H54 (cell line): ENCODE results near the gene YJU2.

Experiments used
- DNase-seq: peaks from one replicate; pipeline ENCODE4 v3.0.0; 2011; ENCODE audit warnings: low spot score, mixed read lengths; ENCODE audit not compliant: insufficient read length
- FAIRE-seq: peaks from 3 replicates; lab custom pipeline; 2011; peaks lifted over from hg19 to GRCh38; lab: Jason Lieb, UNC
- POLR2A ChIP-seq: IDR thresholded peaks from 2 replicates; pipeline ENCODE4 v1.6.1; 2011; ENCODE audit warnings: low read depth, mild to moderate bottlenecking, low read length

YJU2 gene

DNA sequence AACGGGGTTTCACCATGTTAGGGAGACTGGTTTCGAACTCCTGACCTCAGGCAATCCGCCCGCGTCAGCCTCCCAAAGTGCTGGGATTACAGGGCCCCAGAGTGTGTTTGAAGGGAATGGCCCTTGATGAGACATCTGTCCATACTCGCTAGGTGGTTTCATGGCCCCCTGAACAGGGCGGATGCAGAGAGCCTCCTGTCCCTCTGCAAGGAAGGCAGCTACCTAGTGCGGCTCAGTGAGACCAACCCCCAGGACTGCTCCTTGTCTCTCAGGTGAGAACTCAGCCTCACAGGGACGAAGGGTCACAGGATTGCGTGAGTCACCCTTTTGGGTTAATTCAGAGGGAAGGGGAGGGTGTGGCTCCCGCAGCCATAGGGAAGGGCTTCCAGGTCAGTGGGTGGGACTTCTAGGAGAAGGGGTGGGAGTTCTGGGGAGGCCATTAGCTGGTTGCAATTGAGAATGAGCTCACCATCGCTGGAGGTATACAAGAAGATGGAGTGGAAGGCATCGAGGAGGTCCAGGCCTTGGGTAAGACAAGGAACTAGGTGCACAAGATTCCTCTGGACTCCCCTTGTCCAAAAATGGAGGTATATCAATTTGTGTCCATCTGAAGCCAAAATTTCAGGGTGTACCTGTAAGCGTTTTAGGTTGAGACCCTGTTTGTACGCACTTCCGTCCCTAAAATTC is 41.4 kb downstream of the YJU2 start:
- FAIRE-seq (no peak), DNase-seq (peak; percentile 61)

DNA sequence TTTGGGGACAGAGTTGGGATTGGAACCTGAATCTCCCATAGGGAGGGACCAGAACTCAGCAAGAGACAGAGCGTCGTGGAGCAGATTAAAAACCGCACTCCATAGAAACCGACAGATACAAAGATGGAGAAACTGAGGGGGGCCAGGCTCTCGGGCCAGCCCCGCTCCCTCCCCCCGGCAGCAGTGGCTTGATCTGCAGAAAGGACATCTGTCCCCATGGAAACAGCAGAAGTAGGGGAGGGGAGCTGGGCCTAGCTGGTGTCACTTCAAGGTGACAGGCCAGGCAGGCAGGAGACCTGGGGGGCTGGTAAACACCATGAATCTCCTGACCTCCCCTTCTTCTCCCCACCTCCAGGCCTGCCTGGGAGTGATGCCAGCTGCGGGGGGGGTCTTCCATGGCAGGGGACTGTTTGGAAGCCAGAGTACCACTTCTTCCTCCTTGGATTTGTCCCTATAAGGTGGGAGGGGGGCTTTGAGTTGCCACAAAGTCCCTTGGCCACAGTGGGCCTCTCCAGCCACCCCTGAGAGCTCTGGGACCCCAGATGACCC is 44.4 kb downstream of the YJU2 start:
- DNase-seq (no peak), FAIRE-seq (no peak)
- TF ChIP-seq POLR2A: no peak

More for the DNA sequence above, 41.4 kb downstream of the YJU2 start:
- TF ChIP-seq POLR2A: no peak

- no peak for TF ChIP-seq POLR2A
- FAIRE-seq: no peak
- no peak for DNase-seq
Measured at GRCh38 chr19:4292515-4292914, 45.6 kb downstream of the YJU2 start.

DNA sequence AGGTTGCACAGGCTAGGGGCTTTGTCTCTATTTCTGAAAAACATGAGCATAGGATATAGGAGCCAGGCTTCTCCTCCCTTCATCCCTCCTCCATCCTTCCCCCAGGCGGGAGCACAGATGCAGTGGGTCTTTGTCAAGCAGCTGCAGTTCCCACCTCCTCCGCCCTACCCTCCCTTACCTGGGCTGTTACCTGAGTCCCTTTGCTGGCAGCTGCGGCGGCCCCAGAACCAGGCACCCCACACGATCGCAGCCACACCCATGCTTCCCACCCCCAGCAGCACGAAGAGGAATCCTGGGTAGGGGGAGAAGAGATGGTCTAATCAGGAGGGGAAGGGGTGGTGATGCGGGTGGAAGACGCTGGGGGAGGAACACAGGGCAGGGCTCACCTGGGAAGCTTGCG is 47.5 kb downstream of the YJU2 start:
- TF ChIP-seq POLR2A: no peak
- DNase-seq (no peak), FAIRE-seq (no peak)

- no peak for FAIRE-seq
- no peak for DNase-seq
- no peak for TF ChIP-seq POLR2A
Measured at GRCh38 chr19:4295972-4296771, 49.3 kb downstream of the YJU2 start.

DNA sequence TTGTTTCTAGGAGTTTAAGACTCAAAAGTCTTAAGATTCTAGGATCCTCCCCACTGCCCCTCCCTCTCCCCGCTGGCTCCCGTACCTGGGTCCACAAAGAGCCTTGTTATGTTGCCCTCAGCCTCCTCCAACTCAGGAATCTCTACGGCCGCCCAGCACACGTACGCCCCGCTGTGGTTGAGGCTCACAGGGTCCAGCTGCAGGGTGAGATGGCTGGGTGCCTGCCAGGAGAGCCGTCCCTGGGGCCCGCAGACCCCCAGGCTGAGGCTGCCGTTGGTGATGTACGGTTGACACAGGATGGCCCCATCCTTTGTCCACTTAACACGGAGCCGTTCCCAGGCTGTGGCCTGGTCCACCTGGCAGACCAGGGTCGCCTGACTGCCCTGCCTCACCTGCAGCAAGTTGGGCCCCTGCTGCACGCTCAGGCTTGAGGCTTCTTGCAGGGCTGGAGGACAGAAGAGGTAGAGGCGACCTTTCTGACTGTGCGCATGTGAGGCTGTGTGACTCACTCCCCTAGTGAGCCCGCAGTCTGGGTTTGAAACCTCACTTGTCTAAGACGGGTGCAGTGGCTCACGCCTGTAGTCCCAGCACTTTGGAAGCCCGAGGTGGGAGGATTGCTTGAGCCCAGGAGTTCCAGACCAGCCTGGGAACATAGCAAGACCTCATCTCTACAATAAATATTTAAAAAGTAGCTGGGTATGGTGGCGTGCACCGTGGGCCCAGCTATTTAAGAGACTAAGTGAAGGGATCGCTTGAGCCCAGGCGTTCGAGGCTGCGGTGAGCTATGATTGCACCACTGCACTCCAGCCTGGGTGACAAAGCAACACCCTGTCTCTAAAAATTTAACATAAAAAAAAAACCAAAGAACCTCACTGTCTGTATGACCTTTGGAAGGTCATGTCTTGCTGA is 51.3 kb downstream of the YJU2 start:
- no peak for FAIRE-seq
- DNase-seq: no peak
- no peak for TF ChIP-seq POLR2A

GRCh38 chr19:4298810-4299550 is 52.1 kb downstream of the YJU2 start:
- FAIRE-seq (no peak), DNase-seq (no peak)
- no peak for TF ChIP-seq POLR2A

GRCh38 chr19:4300589-4300988 is 53.7 kb downstream of the YJU2 start:
- no peak for DNase-seq
- TF ChIP-seq POLR2A: no peak
- FAIRE-seq: no peak

DNA sequence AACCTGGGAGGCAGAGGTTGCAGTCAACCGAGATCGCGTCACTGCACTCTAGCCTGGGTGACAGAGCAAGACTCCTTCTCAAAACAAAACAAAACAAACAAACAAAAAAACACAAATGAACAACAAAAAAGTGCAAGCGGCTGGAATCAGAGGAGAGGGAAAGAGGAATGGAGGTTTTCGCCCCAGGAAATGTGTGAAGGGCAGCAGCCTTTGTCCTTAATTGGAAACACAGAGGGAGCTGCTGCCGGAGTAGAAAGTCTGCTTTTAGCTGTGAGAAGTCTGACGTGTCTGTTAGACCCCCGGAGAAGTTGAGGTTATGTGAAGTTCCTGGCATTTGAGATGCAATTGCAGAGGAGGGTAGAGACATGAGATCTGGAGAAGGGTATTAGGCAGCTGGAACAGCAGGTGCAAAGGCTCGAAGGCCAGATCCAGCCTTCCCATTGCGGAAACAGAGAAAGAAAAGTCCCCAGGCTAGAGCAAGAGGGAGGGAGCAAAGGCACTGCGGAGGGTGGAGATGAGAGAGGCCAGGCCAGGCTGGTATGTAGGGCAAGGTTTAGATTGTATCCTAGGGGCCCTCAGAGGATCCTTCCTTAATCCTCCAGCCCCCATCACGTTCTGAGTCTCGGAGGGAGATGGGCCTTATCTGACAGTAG is 54.8 kb downstream of the YJU2 start:
- no peak for TF ChIP-seq POLR2A
- no peak for FAIRE-seq
- no peak for DNase-seq

DNA sequence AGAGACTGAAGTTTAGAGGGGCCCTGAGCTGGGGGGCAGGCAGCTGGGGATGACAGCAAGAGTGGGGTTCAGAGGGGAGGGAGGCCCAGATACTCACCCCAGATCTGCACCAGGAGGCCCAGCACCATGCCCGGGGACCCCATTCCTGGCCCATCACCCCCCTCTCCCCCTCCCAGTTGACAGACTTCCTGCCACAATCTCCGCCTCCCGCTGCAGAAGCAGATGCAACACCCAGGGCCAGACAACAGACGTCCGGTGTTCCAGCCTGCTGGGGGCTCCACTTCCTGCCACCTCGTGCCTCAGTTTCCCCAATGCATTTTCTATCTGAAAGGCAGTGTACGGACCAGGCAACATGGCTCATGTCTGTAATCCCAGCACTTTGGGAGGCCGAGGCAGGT is 55.4 kb downstream of the YJU2 start, which contains the start of gene TMIGD2:
Gene TMIGD2, minus strand, starts transcription at position 147 of the 398 bp plus-strand sequence. Its CDS starts 4 bp downstream, at position 143.
- DNase-seq (no peak), FAIRE-seq (no peak)
- TF ChIP-seq POLR2A: no peak

DNA sequence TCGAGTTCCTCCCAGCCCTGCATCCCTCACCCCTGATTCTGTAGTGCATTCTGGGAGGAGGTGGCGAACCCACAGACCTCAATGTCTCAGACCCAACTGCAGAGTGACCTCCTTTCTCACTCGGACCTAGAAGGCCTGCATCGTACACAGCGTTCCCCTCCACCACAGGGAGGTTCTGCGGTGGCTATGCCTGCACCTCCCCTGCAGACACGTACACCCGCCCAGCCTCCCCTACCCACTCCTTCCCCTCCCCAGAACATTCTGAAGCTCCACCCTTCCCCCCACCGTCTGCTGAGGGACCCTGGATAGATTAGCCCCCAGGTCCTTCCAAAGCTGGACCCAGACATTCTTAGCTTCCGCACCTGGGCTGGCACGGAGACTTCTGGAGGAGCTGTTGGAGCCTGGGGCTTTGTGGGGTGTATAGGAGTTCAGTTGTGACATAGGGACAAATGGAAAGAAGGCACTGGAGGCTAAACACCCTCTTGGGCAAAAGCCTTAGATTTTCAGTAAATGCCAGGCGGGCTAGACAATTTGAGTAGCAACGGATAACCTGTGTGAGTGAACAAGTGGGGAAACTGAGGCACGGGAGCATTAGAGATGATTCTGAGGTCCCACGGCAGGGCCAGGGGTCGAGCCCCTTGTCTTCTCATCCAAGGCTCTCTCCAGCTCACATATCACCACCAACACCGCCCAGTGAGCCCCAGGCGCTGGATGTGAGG is 57.1 kb downstream of the YJU2 start:
- FAIRE-seq (no peak), DNase-seq (no peak)
- no peak for TF ChIP-seq POLR2A
